ENCODE results near the gene SAMD4A.
"Not testable (repeated sequence)": the region's sequence is repeated elsewhere in the genome, so short reads cannot be mapped to it uniquely, and the experiment has no call there.

SAMD4A gene

DNA sequence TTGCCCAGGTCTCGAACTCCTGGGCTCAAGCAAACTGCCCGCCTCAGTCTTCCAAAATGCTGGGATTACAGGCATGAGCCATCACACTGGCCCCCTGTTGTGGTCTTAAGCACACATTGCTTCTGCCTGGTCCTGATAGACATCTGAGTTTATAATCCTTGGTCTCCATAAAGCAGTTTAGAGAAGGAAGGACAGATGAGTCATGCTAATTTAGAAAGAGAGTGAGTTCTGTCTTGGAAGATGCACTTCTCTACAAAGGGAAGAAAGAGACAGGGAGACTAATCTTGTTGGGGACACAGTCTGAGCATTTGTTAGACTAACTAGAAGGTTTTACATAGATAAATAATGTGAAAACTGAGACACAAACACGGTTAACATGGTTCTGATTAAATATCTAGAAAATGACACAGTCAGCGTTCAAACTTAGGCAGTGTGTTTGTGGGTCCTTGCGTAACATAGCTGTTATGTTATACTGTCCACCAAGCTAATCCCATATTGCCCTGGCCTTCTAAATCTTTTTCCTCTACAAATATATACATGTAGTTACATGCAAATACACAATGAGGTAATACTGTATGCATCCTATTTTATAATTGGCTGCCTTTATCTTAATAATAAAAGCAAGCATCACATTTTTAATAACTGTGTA, 31.0 kb downstream of the SAMD4A start:
- no peak for DNase-seq

DNA sequence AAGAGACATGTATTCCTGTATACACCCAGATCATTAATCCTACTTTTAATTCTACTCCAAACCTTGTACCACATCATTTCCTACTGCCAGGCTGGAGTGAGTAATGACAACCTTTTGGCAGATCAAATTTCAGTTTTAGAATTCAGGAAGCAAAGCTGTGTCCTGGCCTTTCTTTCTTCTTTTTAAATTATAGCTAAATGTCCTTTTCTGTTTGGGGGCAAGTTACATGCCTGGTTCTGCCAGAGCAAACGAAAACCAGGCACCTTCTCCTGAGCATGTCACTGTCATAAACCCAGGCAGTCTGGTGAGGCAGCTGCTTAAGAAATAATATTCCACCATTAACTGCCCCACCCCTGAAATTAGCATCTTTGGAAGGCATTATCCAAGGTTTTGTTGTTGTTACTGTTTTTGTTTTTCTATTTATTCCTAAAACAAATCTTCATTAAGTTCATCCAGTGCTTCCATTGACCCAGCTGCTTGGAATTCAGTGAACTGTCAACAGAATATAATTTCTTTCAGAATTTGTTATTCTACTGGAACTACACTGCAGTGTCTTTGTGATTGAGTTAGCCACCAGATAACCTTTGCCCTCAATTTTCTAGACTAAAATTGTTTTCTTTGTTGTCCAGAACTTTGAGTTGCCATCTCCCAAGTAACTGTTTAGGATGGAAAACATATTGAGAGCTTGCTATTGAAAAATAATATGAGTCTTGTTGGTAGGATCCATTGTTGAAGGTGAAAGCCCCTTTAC, 33.2 kb downstream of the SAMD4A start:
- DNase-seq: no peak

DNA sequence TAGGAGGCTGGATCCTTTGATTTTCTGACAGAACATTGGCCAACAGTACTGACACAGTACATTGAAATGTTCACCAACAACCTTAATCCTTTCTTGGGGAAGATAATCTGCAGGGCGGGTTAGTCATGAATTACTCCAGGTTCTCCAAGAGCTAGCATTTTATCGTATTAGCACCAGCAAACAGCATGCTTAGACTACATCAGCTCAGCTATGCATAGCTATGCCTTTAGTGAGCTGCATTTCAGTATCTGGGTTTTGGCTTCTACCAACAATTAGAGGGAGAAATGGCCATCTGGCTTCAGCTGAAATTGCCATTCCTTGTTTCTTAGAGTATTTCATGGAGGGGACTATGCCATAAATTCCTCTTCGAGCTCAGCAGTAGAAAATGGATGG, 33.8 kb downstream of the SAMD4A start:
- no peak for DNase-seq

DNA sequence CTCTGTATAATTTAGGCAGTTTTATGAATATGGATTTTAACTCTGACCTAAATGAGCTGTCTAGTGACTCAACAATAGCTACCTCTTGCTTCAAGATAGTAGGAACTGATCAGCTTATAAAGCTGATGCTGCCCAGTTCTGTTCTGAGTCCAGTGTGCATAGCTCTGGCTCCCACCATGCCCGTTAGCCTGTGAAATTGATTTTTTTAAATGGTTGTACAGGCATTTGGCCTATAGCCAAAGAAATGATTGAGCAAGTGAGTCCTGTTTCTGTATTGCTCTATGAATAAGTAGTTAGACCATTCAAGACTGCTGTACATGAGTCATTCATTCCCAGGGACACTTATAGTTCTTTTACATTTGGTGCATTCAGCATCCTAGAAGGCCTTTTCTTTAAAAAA, 36.4 kb downstream of the SAMD4A start:
- no peak for DNase-seq

DNA sequence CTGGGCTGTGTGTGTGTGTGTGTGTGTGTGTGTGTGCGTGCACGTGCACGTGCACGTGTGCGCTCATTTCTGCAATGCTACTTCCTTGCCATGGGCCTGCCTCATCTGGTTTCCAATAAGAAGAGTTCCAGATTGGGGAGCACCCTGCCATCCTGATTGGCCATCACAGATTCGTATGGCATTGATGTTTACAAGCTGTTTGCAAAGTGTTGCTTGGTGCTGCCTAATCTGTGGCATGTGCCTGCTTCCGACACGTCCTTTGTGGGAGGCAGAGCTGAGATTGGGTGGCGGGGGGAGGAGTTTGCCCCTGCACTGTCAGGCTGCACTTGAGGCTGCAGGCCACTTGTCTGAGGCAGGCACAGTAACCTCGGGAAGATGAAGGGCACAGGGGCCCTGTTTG, 39.2 kb downstream of the SAMD4A start:
- no peak for DNase-seq

DNA sequence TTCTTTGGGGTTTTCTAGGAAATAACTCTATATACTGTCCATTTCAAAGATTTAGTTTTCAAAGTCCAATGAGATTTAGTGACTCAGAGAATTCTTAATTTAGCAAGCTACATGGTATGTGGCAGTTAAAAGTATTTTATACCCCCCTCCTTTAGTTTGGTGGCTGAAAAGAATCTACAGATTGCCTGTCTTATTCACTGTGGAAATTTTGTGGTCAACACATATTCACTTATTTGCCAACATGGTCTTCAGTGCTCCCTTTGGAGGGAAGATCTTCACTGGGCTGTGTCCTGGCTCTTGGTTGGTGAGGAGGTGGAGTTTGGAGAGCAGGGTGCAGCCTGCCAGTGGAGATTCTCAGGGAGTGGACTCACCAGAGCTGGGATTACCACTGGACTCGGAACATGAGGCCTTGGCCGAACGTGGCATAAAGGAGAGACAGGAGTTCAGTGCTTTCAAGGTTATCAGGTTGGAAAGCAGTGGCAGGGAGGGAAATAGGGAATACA, 39.8 kb downstream of the SAMD4A start:
- DNase-seq: no peak

DNA sequence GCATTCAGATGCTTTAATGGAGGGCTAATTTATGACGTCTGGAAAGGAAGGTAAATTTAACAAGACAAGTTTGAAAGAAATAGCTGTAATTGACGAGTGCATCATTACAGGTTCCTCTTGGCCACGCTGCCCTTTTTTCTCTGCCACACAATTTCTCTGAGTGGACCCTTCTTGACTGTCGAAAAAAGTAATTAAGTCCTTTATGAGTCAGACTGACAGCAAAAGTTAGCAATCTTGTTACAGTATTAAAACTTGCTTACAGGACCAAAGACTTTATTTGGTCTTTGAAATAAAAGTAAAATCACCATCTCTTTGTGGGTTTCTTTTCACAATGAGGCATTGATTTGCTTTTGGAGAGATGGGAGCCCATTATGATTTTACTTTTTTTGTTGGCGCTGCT, 42.6 kb downstream of the SAMD4A start:
- DNase-seq: no peak

DNA sequence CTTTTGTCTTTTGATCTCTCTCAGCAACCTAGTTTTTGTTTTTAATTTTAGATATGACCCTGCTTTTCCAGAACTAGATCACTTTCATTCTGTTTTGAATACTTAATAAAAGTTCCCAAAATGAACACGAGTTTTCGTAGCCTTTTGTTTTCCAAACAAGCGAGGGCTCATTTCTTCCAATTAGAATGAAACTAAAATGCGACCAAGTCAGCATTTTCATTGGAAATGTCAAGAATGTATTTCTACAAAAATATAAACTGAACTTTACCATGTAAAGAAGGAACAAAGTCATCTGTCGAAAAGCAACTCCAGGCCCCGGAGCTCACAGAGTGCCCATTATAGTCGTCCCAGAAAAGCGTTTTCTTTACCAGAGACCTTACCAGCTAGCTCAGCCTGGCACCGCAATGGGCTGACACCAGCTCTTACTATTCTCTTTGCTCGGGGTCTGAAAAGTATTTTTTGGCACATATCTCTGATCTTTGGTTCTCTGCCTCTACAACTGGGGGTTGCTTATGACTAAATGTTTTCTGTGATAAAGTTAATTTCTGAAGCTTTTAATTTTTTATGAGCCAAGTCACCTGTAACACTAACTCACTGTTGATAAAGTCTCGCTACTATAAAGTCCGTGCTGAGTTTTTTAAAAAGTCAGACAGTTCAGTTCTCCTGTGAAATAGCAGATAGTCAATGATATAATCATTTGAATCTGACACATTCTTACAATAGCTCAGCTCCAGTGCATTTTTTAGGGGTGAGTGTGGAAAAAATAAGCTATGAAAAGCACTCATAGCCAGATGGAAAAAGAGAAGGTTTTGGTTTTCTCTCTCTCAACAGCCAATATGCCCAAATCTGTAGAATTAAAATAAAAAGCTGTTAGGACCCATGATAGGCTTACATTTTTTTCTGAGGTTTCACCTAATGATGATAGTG, 43.4 kb downstream of the SAMD4A start:
- DNase-seq: no peak

DNA sequence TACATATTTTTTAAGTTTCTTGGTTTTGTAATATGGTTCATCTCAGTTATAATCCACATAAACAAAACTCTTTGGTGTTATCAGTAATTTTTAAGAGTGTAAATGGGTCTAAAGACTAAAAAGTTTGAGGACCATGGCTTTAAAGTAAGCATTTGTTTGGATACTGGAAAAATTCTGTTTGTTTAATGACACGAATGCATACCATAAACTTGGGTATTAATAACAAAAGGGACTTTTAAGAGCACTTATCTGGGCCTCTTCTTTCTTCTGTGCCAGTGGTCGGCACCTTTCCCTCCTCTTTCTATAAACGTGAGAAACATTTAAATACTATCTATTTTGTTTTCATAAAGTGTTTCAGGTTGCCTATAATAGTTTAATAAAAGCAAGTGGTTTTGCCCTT, 47.4 kb downstream of the SAMD4A start:
- DNase-seq: no peak

DNA sequence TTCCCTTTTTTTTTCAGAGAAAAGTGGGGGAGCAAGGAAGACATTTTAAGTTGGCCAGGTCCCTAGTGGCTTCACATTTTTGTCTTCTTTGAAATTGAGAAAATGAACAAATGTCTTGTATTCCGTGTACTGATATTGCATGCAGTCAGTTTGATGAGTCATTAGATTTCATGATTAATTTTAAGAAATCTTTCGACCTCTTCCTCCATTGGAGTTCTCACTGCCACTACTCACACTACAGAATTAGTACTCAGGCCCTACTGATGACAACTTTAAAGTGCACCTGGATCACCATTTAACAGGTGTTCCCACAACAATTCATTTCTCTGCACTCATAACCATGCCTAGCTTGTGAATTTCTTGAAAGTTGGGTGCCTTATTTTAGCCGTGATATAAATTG, 50.5 kb downstream of the SAMD4A start:
- DNase-seq: no peak

DNA sequence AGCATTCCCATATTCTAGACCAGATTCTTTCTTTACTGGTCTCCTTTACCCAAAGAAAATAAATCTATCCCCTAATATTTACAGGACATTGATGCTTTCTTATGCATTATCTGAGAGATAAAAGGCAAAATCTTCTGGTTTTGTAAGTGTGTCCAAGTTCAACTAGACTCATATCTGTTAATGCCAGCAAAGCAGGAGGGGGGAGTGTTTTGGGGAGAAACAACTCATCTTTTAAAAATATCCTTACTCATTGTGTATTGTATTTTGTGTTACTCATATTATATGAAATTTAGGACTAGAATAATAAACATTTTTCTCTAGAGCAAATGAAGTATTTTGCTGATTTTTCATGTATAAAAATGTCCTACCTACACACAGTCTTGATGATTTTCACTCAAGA, 54.8 kb downstream of the SAMD4A start:
- DNase-seq: no peak

DNA sequence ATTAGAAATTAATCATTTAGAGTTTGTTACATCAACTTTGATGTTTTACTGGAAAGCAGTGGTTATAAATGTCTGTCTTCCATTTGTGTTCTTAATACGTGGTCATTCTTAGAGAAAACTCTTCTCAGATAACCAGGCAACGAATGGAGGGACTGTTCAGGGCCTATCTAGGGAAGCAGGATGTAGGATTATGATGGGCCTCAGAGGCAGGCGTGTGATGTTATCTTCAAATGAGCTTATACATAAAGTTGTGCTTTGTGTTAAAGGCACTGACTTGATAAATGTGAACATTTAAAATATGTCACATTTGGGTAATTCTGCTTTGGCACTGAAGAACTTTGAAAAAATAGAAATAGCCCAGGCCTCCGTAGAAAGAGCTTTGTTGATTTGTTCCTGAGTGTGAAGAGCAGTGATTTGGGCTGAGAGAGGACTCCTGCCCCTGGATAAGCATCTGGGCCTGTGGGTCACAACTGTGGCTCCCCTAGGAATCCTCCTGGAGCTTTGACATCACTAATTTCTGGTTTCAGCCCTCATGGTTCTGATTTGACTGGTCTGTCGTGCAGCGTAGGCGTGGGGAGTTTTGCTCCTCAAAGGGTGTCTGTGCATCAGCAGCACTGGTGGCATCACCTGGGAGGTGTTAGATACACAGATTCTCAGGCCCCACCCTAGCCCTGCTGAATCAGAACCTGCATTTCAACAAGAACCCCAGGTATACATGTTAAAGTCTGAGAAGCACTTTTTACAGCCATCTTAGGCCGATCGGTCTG, 55.4 kb downstream of the SAMD4A start:
- DNase-seq: no peak

DNA sequence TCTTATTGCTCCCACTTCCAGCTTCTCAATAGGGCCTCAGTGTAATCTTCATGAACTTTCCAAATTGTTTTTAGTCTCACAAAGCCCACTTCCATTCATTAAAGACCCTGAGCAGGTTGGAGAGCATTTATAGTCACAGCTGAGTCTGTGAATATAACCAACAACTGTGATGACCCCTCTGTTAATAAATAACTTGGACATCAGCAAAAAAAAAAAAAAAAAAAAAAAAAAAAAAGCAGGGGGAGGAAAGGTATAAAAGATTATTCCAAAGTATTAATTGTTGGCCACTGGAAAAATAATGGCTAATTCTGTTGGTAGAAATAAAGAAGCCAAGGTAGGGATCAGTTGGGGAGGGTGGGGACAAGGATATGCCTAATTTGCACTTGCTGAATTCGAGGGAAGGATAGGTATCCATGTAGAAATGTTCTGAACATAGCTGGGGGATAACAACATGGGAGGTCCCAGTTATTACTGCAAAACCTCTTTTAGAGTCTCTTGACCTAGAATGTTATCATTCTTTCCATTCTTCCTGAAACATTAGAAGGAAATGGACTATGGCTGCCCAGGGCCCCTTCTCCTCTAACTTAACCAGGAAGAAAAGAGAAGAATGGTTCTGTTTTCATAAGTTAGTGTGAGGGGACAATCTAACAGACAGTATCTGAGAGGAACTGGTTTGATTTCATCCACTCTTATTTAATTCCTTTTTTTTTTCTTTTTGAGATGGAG, 56.5 kb downstream of the SAMD4A start:
- no peak for DNase-seq

DNA sequence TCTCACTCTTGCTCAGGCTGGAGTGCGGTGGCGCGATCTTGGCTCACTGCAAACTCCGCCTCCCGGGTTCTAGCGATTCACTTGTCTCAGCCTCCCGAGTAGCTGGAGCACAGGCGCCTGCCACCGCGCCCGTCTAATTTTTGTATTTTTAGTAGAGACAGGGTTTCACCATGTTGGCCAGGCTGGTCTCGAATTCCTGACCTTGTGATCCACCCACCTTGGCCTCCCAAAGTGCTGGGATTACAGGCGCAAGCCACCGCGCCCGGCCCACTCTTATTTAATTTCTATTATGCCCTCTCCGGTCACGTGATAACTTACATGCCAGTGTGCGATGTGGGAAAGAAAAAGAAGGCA, 57.1 kb downstream of the SAMD4A start:
- not testable (repeated sequence) for DNase-seq

DNA sequence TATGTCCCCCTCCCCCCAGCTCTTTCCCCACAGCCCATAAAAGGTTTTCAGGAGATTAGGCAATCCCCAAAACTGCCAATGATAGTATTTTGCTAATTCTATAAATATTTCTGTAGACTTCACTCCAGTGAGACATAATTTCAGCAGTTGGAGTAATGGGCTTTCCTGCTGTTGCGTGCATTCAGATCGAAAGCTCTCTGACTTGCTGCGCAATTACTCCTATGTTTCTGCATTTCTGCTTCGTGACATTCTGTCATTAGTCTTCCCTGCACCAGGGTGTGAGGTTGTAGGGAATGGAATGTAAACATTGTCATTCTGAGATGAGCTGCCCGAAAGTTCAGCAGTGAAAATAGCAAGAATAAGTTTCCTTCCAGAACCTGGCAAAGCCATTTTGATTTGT, 58.2 kb downstream of the SAMD4A start:
- no peak for DNase-seq

DNA sequence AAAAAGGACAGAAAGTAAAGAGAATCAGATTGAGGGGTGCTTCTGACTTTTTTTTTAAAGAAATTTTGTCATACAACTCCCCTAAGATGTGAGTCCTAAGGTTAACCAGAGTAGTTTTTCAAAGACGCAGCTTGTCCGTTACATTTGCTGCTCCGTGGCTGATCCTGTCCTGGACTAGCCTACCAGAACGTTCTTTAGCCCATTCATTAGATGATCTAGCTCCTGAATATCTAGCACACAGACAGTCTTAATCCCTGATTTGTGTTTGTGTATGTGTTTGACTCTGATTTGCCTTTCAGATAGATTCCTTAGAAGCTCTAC, 60.3 kb downstream of the SAMD4A start:
- no peak for DNase-seq

DNA sequence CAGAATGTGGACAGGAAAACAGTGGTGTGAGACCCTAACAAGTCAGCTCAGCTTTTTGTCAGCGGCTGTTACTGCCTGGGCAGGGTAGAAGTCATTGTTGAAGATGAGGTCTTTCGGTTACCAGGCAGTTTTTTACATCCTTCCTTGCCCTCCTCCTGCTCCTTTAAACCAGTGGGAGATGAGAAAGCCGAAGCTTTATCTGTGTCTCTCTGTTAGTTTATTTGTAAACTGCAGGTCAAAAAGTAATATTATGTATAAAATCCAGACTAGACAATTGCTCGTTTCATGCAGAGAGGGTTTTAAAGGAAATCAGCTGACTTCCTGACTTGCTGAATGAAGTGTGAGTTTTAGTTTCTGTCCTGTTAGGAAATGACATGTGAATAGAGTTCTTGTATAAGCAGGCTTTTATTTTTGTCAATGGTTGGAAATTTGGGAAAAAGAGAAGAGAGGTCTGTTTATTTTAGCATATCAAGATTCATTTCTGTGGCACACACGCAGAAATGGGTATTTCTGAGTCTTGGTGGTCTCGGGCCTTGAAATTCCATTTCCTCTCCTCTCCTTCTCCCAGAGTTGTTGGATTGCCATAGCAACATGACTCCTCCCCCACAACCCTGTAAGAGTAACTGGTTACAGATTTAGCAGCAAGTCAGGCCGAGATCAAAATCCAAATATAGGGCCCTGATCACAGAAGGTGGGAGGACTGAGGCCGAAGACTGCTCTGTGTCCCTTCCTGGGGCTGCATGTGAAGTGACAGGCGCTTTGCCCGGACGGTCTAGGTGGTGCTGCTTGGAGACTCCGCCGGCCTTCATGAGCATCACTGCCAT, 60.8 kb downstream of the SAMD4A start:
- no peak for DNase-seq

DNA sequence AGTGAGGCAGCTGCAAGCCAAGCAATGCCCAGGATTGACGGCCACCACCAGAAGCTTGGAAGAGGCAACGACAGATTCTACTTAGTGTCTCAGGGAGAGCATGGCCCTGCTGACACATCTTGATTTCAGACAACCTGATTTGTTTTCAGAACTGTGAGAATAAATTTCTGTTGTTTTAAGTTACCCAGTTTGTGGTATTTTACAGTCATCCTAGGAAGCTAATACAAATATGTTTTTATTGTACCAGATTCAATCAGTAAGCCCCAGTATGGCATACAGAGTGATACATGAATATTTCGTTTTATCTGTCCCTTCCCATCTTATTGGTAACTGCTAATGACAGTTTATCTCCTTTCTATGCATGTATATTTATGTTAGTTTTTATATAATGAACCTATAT, 62.3 kb downstream of the SAMD4A start:
- DNase-seq: no peak

DNA sequence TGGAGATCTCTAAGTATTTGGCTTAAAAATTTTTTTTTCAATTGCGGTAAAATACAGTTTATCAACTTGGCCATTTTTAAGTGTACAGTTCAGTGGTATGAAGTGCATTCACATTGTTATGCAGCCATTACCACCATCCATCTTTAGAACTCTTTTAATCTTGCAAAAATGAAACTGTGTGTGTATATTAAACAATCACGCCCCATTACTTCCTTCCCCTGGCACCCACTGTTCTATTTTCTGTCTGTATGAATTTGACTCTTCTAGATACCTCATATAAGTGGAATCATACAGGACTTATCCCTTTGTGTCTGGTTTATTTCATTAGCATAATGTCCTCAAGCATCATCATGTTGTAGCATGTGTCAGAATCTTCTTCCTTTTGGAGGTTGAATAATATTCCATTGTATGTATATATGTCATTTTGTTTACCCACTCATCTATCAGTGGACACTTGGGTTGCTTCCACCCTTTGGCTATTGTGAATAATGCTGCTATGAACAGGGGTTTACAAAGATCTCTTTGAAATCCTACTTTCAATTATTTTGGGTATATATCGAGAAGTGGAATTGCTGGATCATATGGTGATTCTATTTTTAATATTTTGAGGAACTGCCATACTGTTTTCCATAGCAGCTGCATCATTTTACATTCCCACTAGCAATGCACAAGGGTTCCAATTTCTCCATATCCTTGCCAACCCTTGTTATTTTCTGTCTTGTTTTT, 62.9 kb downstream of the SAMD4A start:
- DNase-seq: no peak

DNA sequence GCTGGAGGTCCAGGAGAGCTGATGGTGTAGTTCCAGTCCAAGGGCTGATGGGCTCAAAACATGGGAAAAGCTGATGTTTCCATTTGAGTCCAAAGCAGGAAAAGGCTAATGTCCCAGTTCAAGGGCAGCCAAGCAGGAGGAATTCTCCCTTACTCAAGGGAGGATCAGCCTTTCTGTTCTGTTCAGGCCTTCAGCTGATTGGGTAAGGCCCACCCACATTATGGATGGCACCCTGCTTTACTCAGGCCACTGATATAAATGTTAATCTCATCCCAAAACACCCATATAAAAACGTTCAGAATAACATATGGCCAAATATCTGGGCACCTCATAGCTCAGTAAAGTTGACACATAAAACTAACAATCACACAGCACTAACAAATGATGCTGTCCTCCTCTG, 64.1 kb downstream of the SAMD4A start:
- no peak for DNase-seq

DNA sequence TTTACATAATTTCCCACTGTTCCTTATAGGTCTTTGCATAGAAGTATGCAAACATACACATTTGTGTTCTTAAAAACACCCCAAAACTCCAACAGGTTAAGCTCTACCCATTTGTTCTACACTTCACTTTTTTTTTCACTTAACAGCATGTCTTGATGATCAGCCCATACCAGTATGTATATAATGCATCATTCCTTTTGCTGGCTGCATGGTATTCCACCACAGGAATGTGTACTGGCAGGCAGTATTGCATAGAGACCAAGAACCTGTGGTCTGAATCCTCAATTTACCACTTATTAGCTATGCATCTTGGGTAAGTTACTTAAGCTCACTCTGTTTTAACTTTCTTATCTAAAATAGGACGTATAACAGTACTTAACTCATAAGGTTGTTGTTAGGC, 65.5 kb downstream of the SAMD4A start:
- no peak for DNase-seq

All from GOT3 (cell line).